Adrenal gland (tissue), 12 donors: ENCODE results near the gene KLHL34. TPM values are rescaled to one million over a fixed set of nuclear protein-coding genes. Genes with fewer than 3 reads are reported as not detected.

ENCODE experiments used
- DNase-seq, 7 donors: peaks; one replicate each; pipeline ENCODE4 v3.0.0-alpha.2; 2019 to 2020
- H3K27ac ChIP-seq, 5 donors: fragments of 200-600 bp; sonication (generic) in 4 of 5; 1 replicate in 3 of 5; 2 replicates in 2 of 5; pipeline versions ENCODE4 v1.5.1 to v1.8.0; 2016 to 2020; ENCODE audit warnings: mild to moderate bottlenecking in 1 of 5
- H3K27me3 ChIP-seq: fragments of 200-600 bp; 2 replicates; pipeline ENCODE4 v1.8.0; 2021
- H3K36me3 ChIP-seq, 2 donors: fragments of 200-600 bp; replicated peaks in 1 of 2; 1 replicate in 1 of 2; 2 replicates in 1 of 2; pipeline versions ENCODE4 v1.5.1 to v1.8.0; 2018 to 2022
- H3K4me1 ChIP-seq, 2 donors: fragments of 200-600 bp; replicated peaks in 1 of 2; 1 replicate in 1 of 2; 2 replicates in 1 of 2; pipeline versions ENCODE4 v1.5.1 to v1.8.0; 2018 to 2021
- H3K4me3 ChIP-seq, 4 donors: fragments of 200-600 bp; sonication (generic) in 3 of 4; one replicate each; pipeline ENCODE4 v1.5.1; 2016 to 2018
- H3K9me3 ChIP-seq, 3 donors: fragments of 200-600 bp; sonication (generic) in 1 of 3; replicated peaks in 1 of 3; 1 replicate in 2 of 3; 2 replicates in 1 of 3; pipeline versions ENCODE4 v1.5.1 to v1.8.0; 2016 to 2021
- POLR2A ChIP-seq, 2 donors: fragments of 450-650 bp; IDR thresholded peaks; one replicate each; pipeline ENCODE4 v1.6.1; 2017; ENCODE audit warnings: antibody characterized with exemption in 2 of 2, mild to moderate bottlenecking in 2 of 2, moderate library complexity in 1 of 2
- WGBS, 4 donors: extraction: QIAGEN DNeasy Blood & Tissue Kit in 2 of 4; methylation state at CpG; one replicate each; pipeline versions ENCODE4 v1.1.5 to v1.1.7; 2013 to 2017; 5-methylcytosine and 5-hydroxymethylcytosine counted together
- intact Hi-C, 2 donors: fragments of 100-400 bp; cut with DNase I; formaldehyde crosslinking; loops; one replicate each; pipeline versions ENCODE4 v1.14.1 to v1.15.0; 2022 to 2023
- polyA plus RNA-seq, 3 donors: library from polyadenylated mRNA; stranded (reverse); fragments of 200-250 nt in 2 of 3; fragments of 350-450 nt in 1 of 3; fragmentation: Illumina TruSeq in 1 of 3; extraction: RNeasy Lipid Tissue Mini Kit (QIAGEN cat#74804) in 1 of 3; gene quantifications; one replicate each; pipeline ENCODE4 v1.2.3, GENCODE V29; 2013 to 2014
- total RNA-seq, 9 donors: library from RNA; depleted of rRNA in 4 of 9; stranded (reverse); fragments of >200 nt in 4 of 9; fragments of 120-200 nt in 1 of 9; fragmentation: NEBNext Ultra II Directional in 1 of 9; extraction: Animal tissue kit (Norgen Biotek cat#: 25700) in 1 of 9; gene quantifications; one replicate each; pipeline versions ENCODE4 v1.1.0 to v1.2.4, GENCODE V29; 2013 to 2023
- TF ChIP-seq, protein P1 (sequence below), 6 experiments: fragments of 450-650 bp in 4 of 6; fragments of 200-600 bp in 2 of 6; sonication (generic) in 1 of 6; IDR thresholded peaks; 1 replicate in 5 of 6; 2 replicates in 1 of 6; pipeline versions ENCODE4 v1.5.1 to v1.8.0; 2016 to 2021; ENCODE audit warnings: antibody characterized with exemption in 6 of 6, mild to moderate bottlenecking in 2 of 6, moderate library complexity in 1 of 6
- donor health status: healthy with polysubstance abuse.
- donor health status: Bipolar disorder and iron deficiency.
- donor health status: DM: yes; HTN: yes; CAD: no.
- donor health status: DM: no; HTN: no; CAD: no.
- donor health status: DM: no; HTN: no; CAD: no.
- donor health status: DM: yes; HTN: yes; CAD: no.

KLHL34 gene
- total and polyA plus RNA-seq, 12 donors: under 0.01 to 0.47 (median 0.04) TPM; not detected in 6

DNA sequence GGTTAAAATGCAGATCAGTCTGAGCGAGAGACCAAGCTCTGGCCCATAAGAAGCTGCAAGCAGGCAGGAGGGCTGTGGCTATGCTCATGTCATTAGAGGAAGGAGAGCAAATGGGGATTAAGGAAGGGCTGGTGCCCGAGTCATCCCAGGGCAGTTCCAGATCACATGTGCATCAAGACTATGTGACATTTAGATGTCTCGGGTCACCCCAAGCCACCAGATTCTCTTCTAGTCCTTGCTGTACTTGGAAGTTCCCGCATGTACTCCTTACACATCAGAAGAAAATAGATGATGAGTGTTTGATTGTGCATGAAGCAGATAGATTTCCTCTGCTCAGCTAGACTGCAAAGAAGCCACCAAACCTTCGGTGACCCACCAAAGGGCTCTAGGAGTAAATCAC, 42.1 kb upstream of the KLHL34 start:
- 66 to 77% (median 74%) methylated on average over 4 to 5 of the region's 5 CpGs for WGBS, 4 donors
- Histone ChIP-seq H3K4me3 (no peak overlapping the region), H3K4me1 (no peaks in the 10 kb centered on the region), H3K27me3 (peaks cover 12% of the 10 kb centered on the region), H3K36me3 (no peaks in the 10 kb centered on the region), H3K9me3 (no peaks in the 10 kb centered on the region), H3K27ac (no peak overlapping the region)
- TF ChIP-seq, protein P1, sequence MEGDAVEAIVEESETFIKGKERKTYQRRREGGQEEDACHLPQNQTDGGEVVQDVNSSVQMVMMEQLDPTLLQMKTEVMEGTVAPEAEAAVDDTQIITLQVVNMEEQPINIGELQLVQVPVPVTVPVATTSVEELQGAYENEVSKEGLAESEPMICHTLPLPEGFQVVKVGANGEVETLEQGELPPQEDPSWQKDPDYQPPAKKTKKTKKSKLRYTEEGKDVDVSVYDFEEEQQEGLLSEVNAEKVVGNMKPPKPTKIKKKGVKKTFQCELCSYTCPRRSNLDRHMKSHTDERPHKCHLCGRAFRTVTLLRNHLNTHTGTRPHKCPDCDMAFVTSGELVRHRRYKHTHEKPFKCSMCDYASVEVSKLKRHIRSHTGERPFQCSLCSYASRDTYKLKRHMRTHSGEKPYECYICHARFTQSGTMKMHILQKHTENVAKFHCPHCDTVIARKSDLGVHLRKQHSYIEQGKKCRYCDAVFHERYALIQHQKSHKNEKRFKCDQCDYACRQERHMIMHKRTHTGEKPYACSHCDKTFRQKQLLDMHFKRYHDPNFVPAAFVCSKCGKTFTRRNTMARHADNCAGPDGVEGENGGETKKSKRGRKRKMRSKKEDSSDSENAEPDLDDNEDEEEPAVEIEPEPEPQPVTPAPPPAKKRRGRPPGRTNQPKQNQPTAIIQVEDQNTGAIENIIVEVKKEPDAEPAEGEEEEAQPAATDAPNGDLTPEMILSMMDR (IDR thresholded peaks at IDR 0.05): no peak
- TF ChIP-seq POLR2A (IDR thresholded peaks at IDR 0.05): no peak
- no peak for DNase-seq
- intact Hi-C loops: no loop called here

DNA sequence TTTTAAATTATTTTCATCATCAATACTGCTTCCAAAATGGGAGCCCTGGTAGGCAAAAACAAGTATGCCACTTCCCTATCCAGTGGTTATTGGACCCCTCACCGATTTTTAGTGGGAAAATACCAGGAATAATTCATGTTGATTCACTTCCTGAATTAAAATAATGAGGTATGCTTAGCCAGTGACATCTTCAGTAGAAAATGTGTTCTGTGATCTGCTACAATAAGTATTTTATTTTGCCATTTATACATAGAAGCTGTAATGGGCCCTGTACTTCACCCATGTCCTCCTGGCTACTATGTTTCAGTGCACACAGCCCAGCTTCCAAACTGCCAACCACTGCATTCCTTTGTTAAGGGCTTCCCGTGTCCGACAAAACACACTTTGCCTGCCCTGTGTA, 41.0 kb upstream of the KLHL34 start:
- H3K4me1 ChIP-seq: no peaks in the 10 kb centered on the region
- H3K4me3 ChIP-seq: no peak overlapping the region
- WGBS, 4 donors: 63 to 76% (median 69%) methylated on average over 2 to 3 of the region's 3 CpGs
- TF ChIP-seq POLR2A (IDR thresholded peaks at IDR 0.05): no peak
- TF ChIP-seq, protein P1 (IDR thresholded peaks at IDR 0.05): no peak
- intact Hi-C loops: no loop called here
- no peaks in the 10 kb centered on the region for H3K9me3 ChIP-seq
- H3K27me3 ChIP-seq: peaks cover 12% of the 10 kb centered on the region
- DNase-seq: no peak
- H3K36me3 ChIP-seq: no peaks in the 10 kb centered on the region
- H3K27ac ChIP-seq: no peak overlapping the region

DNA sequence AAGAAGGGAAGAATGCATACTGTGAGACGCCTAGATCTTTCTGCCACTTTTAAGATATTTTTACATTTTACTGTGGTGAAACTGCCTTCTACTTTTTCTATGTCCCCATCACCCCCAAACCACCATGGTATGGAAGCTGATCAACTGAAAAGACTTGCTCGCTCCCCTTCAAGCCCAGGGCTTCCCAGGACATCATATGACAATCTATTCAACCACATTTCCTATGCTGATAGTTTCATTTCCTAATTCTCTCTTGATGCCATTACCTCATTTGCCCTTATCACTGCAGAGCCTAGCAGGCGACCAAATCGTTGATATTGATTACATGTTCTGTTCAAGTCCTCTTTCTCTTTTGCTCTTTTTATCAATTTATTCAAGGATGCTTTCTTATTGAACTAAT, 40.1 kb upstream of the KLHL34 start:
- DNase-seq: peak in 1 of 7 donors; percentile 2
- intact Hi-C loops: no loop called here
- Histone ChIP-seq H3K36me3 (no peaks in the 10 kb centered on the region), H3K27me3 (peaks cover 12% of the 10 kb centered on the region), H3K9me3 (no peaks in the 10 kb centered on the region), H3K4me3 (no peak overlapping the region), H3K4me1 (no peaks in the 10 kb centered on the region), H3K27ac (no peak overlapping the region)
- WGBS, 4 donors: 53 to 67% (median 55%) methylated on average over 4 of the region's 4 CpGs
- TF ChIP-seq POLR2A (IDR thresholded peaks at IDR 0.05): no peak
- TF ChIP-seq, protein P1 (IDR thresholded peaks at IDR 0.05): no peak

DNA sequence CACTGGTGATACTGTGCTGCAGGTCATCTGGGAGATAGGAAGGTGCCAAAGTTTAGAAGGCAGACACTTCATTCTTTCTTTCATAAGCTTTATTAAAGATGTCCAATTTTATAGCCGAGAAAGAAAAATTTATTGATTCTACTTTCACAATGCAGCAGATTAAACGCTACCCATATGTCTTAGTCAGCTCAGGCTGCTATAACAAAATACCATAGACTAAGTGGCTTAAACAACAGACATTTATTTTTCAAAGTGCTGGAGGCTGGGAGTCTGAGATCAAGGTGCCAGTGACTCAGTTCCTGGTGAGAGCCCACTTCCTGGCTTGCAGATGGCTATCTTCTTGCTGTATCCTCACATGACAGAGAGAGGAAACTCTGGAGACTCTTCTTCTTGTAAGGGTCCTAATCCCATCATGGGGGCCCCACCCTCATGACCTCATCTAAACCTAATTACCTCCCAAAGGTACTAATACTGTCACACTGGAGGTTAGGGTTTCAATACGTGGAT, 33.4 kb upstream of the KLHL34 start:
- no peak for DNase-seq
- intact Hi-C loops: no loop called here

More for the DNA sequence above, 33.4 kb upstream of the KLHL34 start:
- Histone ChIP-seq H3K4me3 (no peak overlapping the region), H3K27ac (no peak overlapping the region), H3K27me3 (peaks cover 4% of the 10 kb centered on the region), H3K4me1 (no peaks in the 10 kb centered on the region), H3K9me3 (no peaks in the 10 kb centered on the region), H3K36me3 (no peaks in the 10 kb centered on the region)
- no peak for TF ChIP-seq POLR2A (IDR thresholded peaks at IDR 0.05)
- TF ChIP-seq, protein P1 (IDR thresholded peaks at IDR 0.05): no peak
- WGBS, 4 donors: 75 to 89% (median 81%) methylated on average over 2 to 3 of the region's 3 CpGs
